HFFc6 (cell line): ENCODE measurements around the gene HS3ST5. TPM values are rescaled to one million over a fixed set of nuclear protein-coding genes. Genes with fewer than 3 reads are reported as not detected.
"Not testable (repeated sequence)": the region's sequence is repeated elsewhere in the genome, so short reads cannot be mapped to it uniquely, and the experiment has no call there.

Experiments used
- DNase-seq: peaks from one replicate; pipeline ENCODE4 v3.0.0-alpha.2; 2018
- H3K27ac Mint-ChIP-seq: 2 replicates; pipeline ENCODE4 v1.8.0; 2020; ENCODE audit warnings: mild to moderate bottlenecking, mixed read lengths
- H3K27me3 Mint-ChIP-seq: 2 replicates; pipeline ENCODE4 v1.8.0; 2021; ENCODE audit warnings: mild to moderate bottlenecking, moderate library complexity, mixed read lengths; ENCODE audit not compliant: insufficient read depth
- H3K36me3 Mint-ChIP-seq: 2 replicates; pipeline ENCODE4 v1.8.0; 2021; ENCODE audit warnings: low read depth, mixed read lengths
- H3K4me1 Mint-ChIP-seq: 2 replicates; pipeline ENCODE4 v1.8.0; 2020; ENCODE audit warnings: low read depth, mixed read lengths
- H3K4me3 Mint-ChIP-seq: 2 replicates; pipeline ENCODE4 v1.8.0; 2020; ENCODE audit warnings: mild to moderate bottlenecking, moderate library complexity, mixed read lengths
- H3K9me3 Mint-ChIP-seq: 2 replicates; pipeline ENCODE4 v1.8.0; 2020; ENCODE audit warnings: mild to moderate bottlenecking, mixed read lengths
- CTCF ChIP-seq: fragments of 200-600 bp; sonication (generic); IDR thresholded peaks from 2 replicates; pipeline ENCODE4 v1.5.0; 2021; ENCODE audit warnings: antibody characterized with exemption, mild to moderate bottlenecking
- total RNA-seq, 6 experiments: library from RNA; stranded (reverse); fragmentation: NEBNext Ultra II Directional; extraction: Animal tissue kit (Norgen Biotek cat#: 25700); gene quantifications; 2 replicates in 1 of 6; 3 replicates in 5 of 6; pipeline ENCODE4 v1.2.3, GENCODE V29; 2021

The HS3ST5 gene
- total RNA-seq, 6 experiments from 2014 or later, result not detected

DNA sequence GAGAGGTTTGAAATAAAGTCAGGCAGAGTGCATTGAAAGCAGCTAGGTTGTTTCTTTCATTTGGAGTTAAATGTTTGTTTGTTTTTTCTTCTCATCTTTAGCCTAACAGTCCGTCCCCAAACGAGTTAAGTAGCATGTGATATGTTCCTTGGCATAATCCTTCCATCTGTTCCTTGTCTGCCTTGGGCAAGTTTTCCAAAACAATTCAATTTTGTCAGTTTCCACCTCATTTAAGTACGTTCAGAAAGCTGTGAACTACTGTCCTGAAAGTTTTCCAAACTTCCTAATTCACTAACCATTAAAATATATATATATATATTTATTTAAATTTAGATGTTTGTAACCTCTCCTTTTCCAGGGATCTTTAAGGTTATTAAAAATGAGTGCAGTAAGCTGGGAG lies 310.1 kb downstream of the HS3ST5 start:
- no peak for TF ChIP-seq CTCF
- no peaks in the 10 kb centered on the region for H3K9me3 Mint-ChIP-seq
- no peaks in the 10 kb centered on the region for H3K36me3 Mint-ChIP-seq
- no peak overlapping the region for H3K27ac Mint-ChIP-seq
- no peak overlapping the region for H3K4me3 Mint-ChIP-seq
- peaks cover 4% of the 10 kb centered on the region; the same call in 1 of the 2 replicates for H3K4me1 Mint-ChIP-seq
- H3K27me3 Mint-ChIP-seq, result no peaks in the 10 kb centered on the region
- no peak for DNase-seq

DNA sequence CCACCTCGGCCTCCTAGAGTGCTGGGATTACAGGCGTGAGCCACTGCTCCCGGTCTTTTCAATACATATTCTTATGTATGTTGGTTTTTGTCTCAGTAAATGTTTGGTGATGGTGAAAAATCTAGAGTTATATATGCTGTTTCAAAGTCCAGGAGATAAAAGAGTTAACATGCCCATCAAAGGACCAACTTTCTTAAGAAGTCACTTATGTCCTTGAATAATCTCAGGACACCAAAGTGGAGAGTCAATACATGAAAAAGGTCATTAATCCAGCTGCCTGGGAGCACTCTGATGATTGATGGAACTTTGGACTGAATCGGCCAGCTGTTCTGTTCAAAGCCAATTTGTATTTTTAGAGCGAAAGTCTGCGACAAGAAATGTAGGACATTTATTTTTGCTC lies 312.1 kb downstream of the HS3ST5 start:
- Mint-ChIP-seq H3K4me1 (peaks cover 4% of the 10 kb centered on the region; the same call in 1 of the 2 replicates), H3K4me3 (no peak overlapping the region), H3K9me3 (no peaks in the 10 kb centered on the region), H3K27me3 (no peaks in the 10 kb centered on the region), H3K36me3 (no peaks in the 10 kb centered on the region), H3K27ac (no peak overlapping the region)
- TF ChIP-seq CTCF, result no peak
- no peak for DNase-seq

GRCh38 chr6:114024746-114025145 lies 318.1 kb downstream of the HS3ST5 start:
- no peak for TF ChIP-seq CTCF

DNA sequence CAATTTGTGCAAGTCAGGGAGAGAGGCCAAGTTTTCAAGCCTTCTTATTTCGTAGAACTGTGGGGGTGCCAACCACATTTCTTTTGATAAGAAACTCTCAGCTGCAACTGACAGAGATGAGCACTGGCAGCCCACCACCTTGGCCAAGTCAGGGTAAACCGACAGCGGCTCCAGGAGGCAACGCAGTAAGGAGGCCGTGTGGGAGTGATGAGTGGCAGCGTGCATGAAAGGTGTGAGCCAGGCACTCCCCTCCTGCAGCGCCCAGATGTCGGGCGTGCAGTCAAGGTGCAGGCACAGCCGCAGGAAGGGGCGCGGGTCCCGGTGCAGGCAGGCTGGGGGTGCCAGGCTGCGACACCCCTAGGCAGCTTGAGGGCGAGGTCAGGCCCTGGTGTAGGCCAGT lies 322.6 kb downstream of the HS3ST5 start:
- Mint-ChIP-seq H3K36me3 (no peaks in the 10 kb centered on the region), H3K9me3 (no peaks in the 10 kb centered on the region), H3K27me3 (no peaks in the 10 kb centered on the region; the same call in 1 of the 2 replicates), H3K4me1 (peaks cover 30% of the 10 kb centered on the region), H3K4me3 (no peak overlapping the region), H3K27ac (no peak overlapping the region)
- DNase-seq, result no peak
- TF ChIP-seq CTCF, result no peak

More at GRCh38 chr6:114024746-114025145, 318.1 kb downstream of the HS3ST5 start:
- H3K27ac Mint-ChIP-seq, result no peak overlapping the region
- no peak for DNase-seq
- no peaks in the 10 kb centered on the region for H3K36me3 Mint-ChIP-seq
- H3K4me1 Mint-ChIP-seq, result peaks cover 7% of the 10 kb centered on the region
- H3K9me3 Mint-ChIP-seq, result no peaks in the 10 kb centered on the region
- no peak overlapping the region for H3K4me3 Mint-ChIP-seq
- no peaks in the 10 kb centered on the region; the same call in 1 of the 2 replicates for H3K27me3 Mint-ChIP-seq

DNA sequence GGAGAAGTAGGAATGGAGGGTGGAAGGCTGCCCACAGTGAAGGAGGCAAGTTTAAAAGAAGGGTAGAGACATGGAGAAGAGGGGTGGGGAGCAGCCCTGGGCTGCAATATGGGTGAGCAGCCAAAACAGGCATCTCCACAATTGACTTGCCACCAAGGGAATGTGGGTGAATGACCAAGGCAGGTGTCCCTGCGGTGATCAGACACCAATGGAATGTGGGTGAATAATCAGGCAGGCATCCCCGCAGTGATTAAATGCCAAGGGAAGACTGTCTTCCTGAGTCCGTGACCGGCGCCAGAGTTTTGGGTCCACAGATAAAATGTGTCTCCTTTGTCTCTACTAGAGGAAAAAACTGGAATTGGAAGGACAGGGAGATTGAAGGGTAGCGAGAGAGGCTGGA lies 325.7 kb downstream of the HS3ST5 start:
- not testable (repeated sequence) for H3K27ac Mint-ChIP-seq, H3K27me3 Mint-ChIP-seq, H3K36me3 Mint-ChIP-seq, H3K4me3 Mint-ChIP-seq, H3K9me3 Mint-ChIP-seq, DNase-seq
- H3K4me1 Mint-ChIP-seq, result peaks cover 24% of the 10 kb centered on the region

- not testable (repeated sequence) for H3K27ac Mint-ChIP-seq, H3K4me3 Mint-ChIP-seq, H3K9me3 Mint-ChIP-seq, DNase-seq, H3K36me3 Mint-ChIP-seq, H3K27me3 Mint-ChIP-seq
- H3K4me1 Mint-ChIP-seq, result peaks cover 24% of the 10 kb centered on the region
Observed at GRCh38 chr6:114014106-114014505, 328.7 kb downstream of the HS3ST5 start.

DNA sequence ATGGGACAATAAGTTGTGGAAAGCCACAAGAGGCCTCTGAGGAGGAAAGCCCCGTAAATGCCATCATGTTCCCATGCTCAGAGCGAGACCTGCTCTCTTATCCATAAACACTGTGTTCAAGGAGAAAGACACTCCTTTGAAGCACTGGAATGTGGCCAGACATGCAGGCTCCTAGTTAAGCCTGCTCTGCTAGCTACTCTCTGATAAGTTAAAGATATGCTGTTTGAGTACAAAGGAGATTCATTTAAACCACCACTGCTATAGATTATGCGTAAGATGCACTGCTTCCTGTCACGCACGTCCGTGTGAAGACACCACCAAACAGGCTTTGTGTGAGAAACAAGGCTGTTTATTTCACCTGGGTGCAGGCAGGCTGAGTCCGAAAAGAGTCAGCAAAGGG lies 331.3 kb downstream of the HS3ST5 start:
- not testable (repeated sequence) for H3K4me3 Mint-ChIP-seq, DNase-seq, H3K27ac Mint-ChIP-seq, H3K27me3 Mint-ChIP-seq, H3K9me3 Mint-ChIP-seq, H3K36me3 Mint-ChIP-seq
- H3K4me1 Mint-ChIP-seq, result peaks cover 22% of the 10 kb centered on the region
